ENCODE measurements around the gene KAZN. TPM values are rescaled to one million over a fixed set of nuclear protein-coding genes. Genes with fewer than 3 reads are reported as not detected.

Gene KAZN
- total RNA-seq, 2 experiments from 2014 or later, result 0.22 to 0.55 TPM

DNA sequence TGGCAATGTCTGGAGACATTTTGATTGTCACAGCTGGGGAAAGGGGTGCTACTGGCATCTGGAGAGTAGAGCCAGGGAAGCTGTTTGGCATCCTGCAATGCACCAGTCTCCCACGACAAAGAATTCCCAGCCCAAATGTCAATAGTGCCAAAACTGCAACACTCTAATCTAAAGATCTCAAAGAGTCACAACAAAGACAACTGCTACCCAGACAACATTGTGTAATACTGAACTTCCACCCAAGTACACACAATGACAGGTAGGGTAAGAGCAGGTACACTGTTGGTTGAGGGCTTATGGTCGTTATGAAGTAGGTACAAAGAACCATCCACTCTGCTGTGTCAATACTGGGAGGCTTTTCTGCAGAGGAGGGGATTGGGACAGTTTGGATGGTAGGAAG, 546.8 kb downstream of the KAZN start:
- no peak for TF ChIP-seq CTCF (IDR thresholded peaks at IDR 0.05)
- DNase-seq (no peak), ATAC-seq (ENCODE audit: poor library complexity) (no peak)
- H3K4me3 Mint-ChIP-seq, result no peak overlapping the region
- H3K4me3 ChIP-seq (ENCODE audit: low read length), result no peak overlapping the region
- H3K27me3 Mint-ChIP-seq, result peaks cover 72% of the 10 kb centered on the region
- ChIA-PET POLR2A (no interaction called here), CTCF (no interaction called here)
- intact Hi-C loops (cut with DNase I, micrococcal nuclease), result no loop called here
- peaks cover 0 to 5% of the 10 kb centered on the region in 2 experiments for H3K9me3 ChIP-seq (ENCODE audit: control insufficient read depth in 1 of 2, insufficient read depth in 1 of 2, low read length in 2 of 2)
- no peaks in the 10 kb centered on the region for H3K36me3 ChIP-seq (ENCODE audit: insufficient read depth, low read length)
- H3K27me3 ChIP-seq (ENCODE audit: control insufficient read depth in 1 of 2, insufficient read depth in 2 of 2, low read length in 2 of 2), result peaks cover 19 to 22% of the 10 kb centered on the region in 2 experiments
- H3K36me3 Mint-ChIP-seq (ENCODE audit: low read depth), result no peaks in the 10 kb centered on the region
- no peak overlapping the region for H3K27ac Mint-ChIP-seq
- H3K4me1 ChIP-seq (ENCODE audit: insufficient read depth, low read length), result no peaks in the 10 kb centered on the region
- H3K27ac ChIP-seq (ENCODE audit: low read depth in 1 of 2, low read length in 2 of 2), result no peak overlapping the region
- no peaks in the 10 kb centered on the region for H3K4me1 Mint-ChIP-seq (ENCODE audit: low read depth)
- no peaks in the 10 kb centered on the region for H3K9me3 Mint-ChIP-seq

GRCh38 chr1:15146142-15146680, 547.7 kb downstream of the KAZN start:
- Histone ChIP-seq H3K36me3 (ENCODE audit: insufficient read depth, low read length) (no peaks in the 10 kb centered on the region), H3K27me3 (ENCODE audit: control insufficient read depth in 1 of 2, insufficient read depth in 2 of 2, low read length in 2 of 2) (peaks cover 20 to 22% of the 10 kb centered on the region in 2 experiments), H3K4me1 (ENCODE audit: insufficient read depth, low read length) (no peaks in the 10 kb centered on the region), H3K4me3 (ENCODE audit: low read length) (no peak overlapping the region), H3K9me3 (ENCODE audit: control insufficient read depth in 1 of 2, insufficient read depth in 1 of 2, low read length in 2 of 2) (peaks cover 0 to 5% of the 10 kb centered on the region in 2 experiments), H3K27ac (ENCODE audit: low read depth in 1 of 2, low read length in 2 of 2) (no peak overlapping the region)
- ChIA-PET POLR2A (no interaction called here), CTCF (no interaction called here)
- intact Hi-C loops (cut with DNase I, micrococcal nuclease), result no loop called here
- H3K4me3 Mint-ChIP-seq, result no peak overlapping the region
- peaks cover 74% of the 10 kb centered on the region for H3K27me3 Mint-ChIP-seq
- no peaks in the 10 kb centered on the region for H3K9me3 Mint-ChIP-seq
- no peak for DNase-seq
- no peak overlapping the region for H3K27ac Mint-ChIP-seq
- TF ChIP-seq CTCF (IDR thresholded peaks at IDR 0.05), result no peak
- H3K36me3 Mint-ChIP-seq (ENCODE audit: low read depth), result no peaks in the 10 kb centered on the region
- no peak for ATAC-seq (ENCODE audit: poor library complexity)
- no peaks in the 10 kb centered on the region for H3K4me1 Mint-ChIP-seq (ENCODE audit: low read depth)

- POLR2A ChIA-PET, result no interaction called here
- no peak overlapping the region for H3K4me3 ChIP-seq (ENCODE audit: low read length)
- Mint-ChIP-seq H3K36me3 (ENCODE audit: low read depth) (no peaks in the 10 kb centered on the region), H3K4me1 (ENCODE audit: low read depth) (no peaks in the 10 kb centered on the region), H3K27me3 (peaks cover 80% of the 10 kb centered on the region), H3K9me3 (no peaks in the 10 kb centered on the region), H3K4me3 (no peak overlapping the region), H3K27ac (no peak overlapping the region)
- CTCF ChIA-PET, result no interaction called here
- intact Hi-C loops (cut with DNase I, micrococcal nuclease), result no loop called here
- no peaks in the 10 kb centered on the region for H3K36me3 ChIP-seq (ENCODE audit: insufficient read depth, low read length)
- no peaks in the 10 kb centered on the region for H3K4me1 ChIP-seq (ENCODE audit: insufficient read depth, low read length)
- ATAC-seq (ENCODE audit: poor library complexity) (no peak), DNase-seq (peak in 1 of 14 experiments; percentile 7)
- H3K27ac ChIP-seq (ENCODE audit: low read depth in 1 of 2, low read length in 2 of 2), result no peak overlapping the region
- H3K27me3 ChIP-seq (ENCODE audit: control insufficient read depth in 1 of 2, insufficient read depth in 2 of 2, low read length in 2 of 2), result peaks cover 24 to 29% of the 10 kb centered on the region in 2 experiments
- TF ChIP-seq CTCF (IDR thresholded peaks at IDR 0.05), result no peak
- peaks cover 0 to under 1% of the 10 kb centered on the region in 2 experiments for H3K9me3 ChIP-seq (ENCODE audit: control insufficient read depth in 1 of 2, insufficient read depth in 1 of 2, low read length in 2 of 2)
These were observed 548.5 kb downstream of the KAZN start for GRCh38 chr1:15146971-15147376.

Measured in CD4-positive, alpha-beta T cell (primary cell).